ENCODE measurements around the gene IQCK. TPM values are rescaled to one million over a fixed set of nuclear protein-coding genes. Genes with fewer than 3 reads are reported as not detected.

IQCK gene
- total RNA-seq, 4 donors from 2014 or later, result 9.0 to 16.3 (median 14.5) TPM

DNA sequence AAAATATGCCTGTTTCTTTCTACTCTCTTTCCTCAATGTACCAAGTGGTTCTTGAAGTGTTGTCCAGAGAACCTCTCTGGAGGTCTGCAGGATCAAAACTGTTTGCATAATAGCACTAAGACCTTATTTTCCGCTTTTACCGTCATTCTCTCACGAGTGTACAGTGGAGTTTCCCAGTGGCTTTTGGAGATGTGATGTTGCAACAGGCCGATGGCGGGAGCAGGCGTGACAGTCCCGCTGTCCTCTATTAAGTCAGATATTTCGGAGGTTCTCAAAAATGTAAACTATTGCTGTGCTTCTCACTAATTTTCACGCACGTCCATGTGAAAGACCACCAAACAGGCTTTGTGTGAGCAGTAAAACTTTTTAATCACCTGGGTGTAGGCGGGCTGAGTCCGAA, 174.8 kb downstream of the IQCK start:
- 83 to 100% methylated on average over 1 to 9 of the region's 12 CpGs for WGBS, 2 donors (ENCODE audit: low coverage in 1 of 2)
- Histone ChIP-seq H3K9me3 (peaks cover 0 to 4% (median 0%) of the 10 kb centered on the region in 3 donors), H3K36me3 (no peaks in the 10 kb centered on the region), H3K27me3 (peaks cover 14% of the 10 kb centered on the region), H3K4me3 (no peak overlapping the region), H3K27ac (no peak overlapping the region), H3K4me1 (no peaks in the 10 kb centered on the region)
- TF ChIP-seq CTCF (IDR thresholded peaks at IDR 0.05), result no peak
- TF ChIP-seq POLR2AphosphoS5 (IDR thresholded peaks at IDR 0.05), result no peak
- ATAC-seq, result no peak

DNA sequence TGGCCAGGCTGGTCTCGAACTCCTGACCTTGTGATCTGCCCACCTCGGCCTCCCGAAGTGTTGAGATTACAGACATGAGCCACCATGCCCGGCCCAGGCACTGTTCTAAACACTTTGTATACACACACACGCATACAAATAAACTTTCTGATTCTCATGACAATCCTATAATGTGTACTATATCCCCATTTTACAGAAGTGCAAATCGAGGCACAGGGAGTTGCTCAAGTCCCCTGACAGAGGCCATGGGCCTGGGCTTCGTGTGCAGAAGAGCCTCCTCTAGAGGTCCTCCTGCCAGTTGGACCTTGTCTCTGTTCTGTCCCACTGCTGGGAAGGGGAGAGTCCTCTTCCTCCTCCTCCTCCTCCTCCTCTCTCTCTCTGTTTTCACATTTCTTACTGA, 176.5 kb downstream of the IQCK start:
- Histone ChIP-seq H3K36me3 (no peaks in the 10 kb centered on the region), H3K27ac (no peak overlapping the region), H3K27me3 (peaks cover 21% of the 10 kb centered on the region), H3K9me3 (peaks cover 0 to 4% (median 0%) of the 10 kb centered on the region in 3 donors), H3K4me3 (no peak overlapping the region), H3K4me1 (no peaks in the 10 kb centered on the region)
- TF ChIP-seq EP300 (IDR thresholded peaks at IDR 0.05), result no peak
- TF ChIP-seq POLR2AphosphoS5 (IDR thresholded peaks at IDR 0.05), result no peak
- TF ChIP-seq POLR2A (IDR thresholded peaks at IDR 0.05), result no peak
- TF ChIP-seq CTCF (IDR thresholded peaks at IDR 0.05), result no peak
- ATAC-seq, result no peak
- 78 to 100% methylated on average over 1 to 4 of the region's 7 CpGs for WGBS, 2 donors (ENCODE audit: low coverage in 1 of 2)

GRCh38 chr16:19896951-19897350, 178.9 kb downstream of the IQCK start:
- no peaks in the 10 kb centered on the region for H3K36me3 ChIP-seq
- WGBS, 2 donors (ENCODE audit: low coverage in 1 of 2), result 80 to 87% methylated on average over 2 of the region's 5 CpGs

GRCh38 chr16:19898166-19898565, 180.1 kb downstream of the IQCK start:
- H3K36me3 ChIP-seq, result no peaks in the 10 kb centered on the region
- no peak for ATAC-seq
- peaks cover 21% of the 10 kb centered on the region for H3K27me3 ChIP-seq
- 40 to 67% methylated on average over 1 to 5 of the region's 5 CpGs for WGBS, 2 donors (ENCODE audit: low coverage in 1 of 2)
- no peak for TF ChIP-seq POLR2AphosphoS5 (IDR thresholded peaks at IDR 0.05)
- no peaks in the 10 kb centered on the region for H3K4me1 ChIP-seq
- no peak overlapping the region for H3K4me3 ChIP-seq
- H3K9me3 ChIP-seq, result no peaks in the 10 kb centered on the region
- no peak overlapping the region for H3K27ac ChIP-seq

More at GRCh38 chr16:19896951-19897350, 178.9 kb downstream of the IQCK start:
- ATAC-seq, result no peak
- no peaks in the 10 kb centered on the region for H3K9me3 ChIP-seq
- no peak overlapping the region for H3K27ac ChIP-seq
- H3K4me3 ChIP-seq, result no peak overlapping the region
- TF ChIP-seq EP300 (IDR thresholded peaks at IDR 0.05) (no peak), POLR2AphosphoS5 (IDR thresholded peaks at IDR 0.05) (no peak), CTCF (IDR thresholded peaks at IDR 0.05) (no peak), POLR2A (IDR thresholded peaks at IDR 0.05) (no peak)
- H3K27me3 ChIP-seq, result peaks cover 21% of the 10 kb centered on the region
- H3K4me1 ChIP-seq, result no peaks in the 10 kb centered on the region

- ATAC-seq, result no peak
- Histone ChIP-seq H3K9me3 (no peaks in the 10 kb centered on the region), H3K27me3 (peaks cover 21% of the 10 kb centered on the region), H3K27ac (no peak overlapping the region), H3K4me3 (no peak overlapping the region), H3K4me1 (no peaks in the 10 kb centered on the region), H3K36me3 (no peaks in the 10 kb centered on the region)
- TF ChIP-seq EP300 (IDR thresholded peaks at IDR 0.05) (no peak), POLR2AphosphoS5 (IDR thresholded peaks at IDR 0.05) (no peak), POLR2A (IDR thresholded peaks at IDR 0.05) (no peak), CTCF (IDR thresholded peaks at IDR 0.05) (peak in 3 of 4 experiments; percentile 52 to 72 (median 56))
- 15 to 18% methylated on average over 10 to 11 of the region's 13 CpGs for WGBS, 2 donors (ENCODE audit: low coverage in 1 of 2)
Measured at GRCh38 chr16:19898924-19899604, 181.0 kb downstream of the IQCK start.
